GM18517 (cell line): ENCODE data around the gene CABP4.
A peak's percentile ranks its signal among the peaks of the same experiment; 100 is the strongest.

ENCODE experiments used
- ATAC-seq: cut with Tn5 transposase; IDR thresholded peaks from one replicate; pipeline ENCODE4 v1.9.1; 2021; ENCODE audit warnings: mild to moderate bottlenecking, moderate library complexity; ENCODE audit not compliant: unreplicated experiment

Gene CABP4

DNA sequence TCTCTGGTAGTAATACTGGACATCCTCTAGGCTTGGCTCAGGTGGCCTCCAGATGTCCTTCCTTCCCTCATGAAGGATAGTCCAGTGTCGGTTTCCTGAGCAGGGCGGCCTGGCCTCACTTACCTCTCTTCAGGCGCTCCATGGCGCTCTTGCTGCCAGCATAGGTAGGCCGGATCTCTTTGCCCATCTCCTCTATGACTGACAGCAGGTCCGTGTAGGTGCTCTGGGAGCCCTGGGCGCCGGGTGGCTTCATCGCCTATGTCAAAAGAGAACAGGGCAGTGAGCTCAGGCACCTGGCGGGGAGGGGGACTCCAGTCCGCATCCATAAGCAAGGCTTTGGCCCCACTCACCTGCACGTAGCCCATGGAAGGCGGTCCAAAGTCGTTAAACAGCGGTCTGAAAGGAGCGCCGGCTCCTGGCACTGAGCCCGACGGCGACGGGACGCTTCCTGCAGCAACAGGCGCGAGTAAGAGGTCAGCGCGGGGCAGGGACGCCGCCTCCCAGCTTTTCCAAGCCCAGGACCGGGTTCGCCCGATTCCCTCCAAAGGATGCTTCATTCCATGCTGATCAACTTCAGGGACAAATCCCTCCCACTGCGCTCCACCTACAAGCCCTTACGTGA is 52.2 kb downstream of the CABP4 start:
- ATAC-seq = no peak

DNA sequence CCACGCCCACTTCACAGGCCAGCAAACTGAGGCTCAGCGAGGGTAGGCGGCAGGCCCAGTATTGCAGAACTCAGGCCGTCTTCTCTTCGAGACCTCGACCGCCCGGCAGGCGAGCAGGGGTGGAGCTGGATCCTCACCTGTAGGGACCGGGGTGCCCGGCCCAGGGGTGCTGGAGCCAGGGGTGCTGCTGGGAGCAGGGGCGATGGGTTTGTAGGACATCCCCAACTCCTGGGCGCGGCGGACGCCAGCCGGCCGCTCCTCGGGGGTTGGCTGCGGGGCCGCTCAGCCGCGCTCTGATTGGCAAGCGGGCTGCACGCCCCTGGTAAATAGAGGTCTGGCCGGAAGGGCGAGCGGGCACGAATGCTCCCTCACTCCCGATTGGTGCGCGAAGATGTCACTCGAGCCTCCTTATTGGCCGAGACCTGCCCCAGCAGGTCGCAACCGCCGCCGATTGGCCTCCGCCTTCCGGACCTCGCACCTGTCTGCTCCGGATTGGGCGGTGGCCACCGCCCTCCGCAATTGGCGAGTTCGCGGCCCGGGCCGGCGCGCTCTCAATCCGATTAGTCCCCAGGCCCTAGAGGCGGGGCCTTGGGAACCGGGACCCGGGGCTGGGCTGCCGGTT is 52.8 kb downstream of the CABP4 start, which contains the start of gene CDK2AP2:
Gene CDK2AP2 (minus strand): TSS at position 299 of the 622 bp plus-strand sequence. CDS start 80 bp downstream, at position 219.
- ATAC-seq = peak; percentile 73

DNA sequence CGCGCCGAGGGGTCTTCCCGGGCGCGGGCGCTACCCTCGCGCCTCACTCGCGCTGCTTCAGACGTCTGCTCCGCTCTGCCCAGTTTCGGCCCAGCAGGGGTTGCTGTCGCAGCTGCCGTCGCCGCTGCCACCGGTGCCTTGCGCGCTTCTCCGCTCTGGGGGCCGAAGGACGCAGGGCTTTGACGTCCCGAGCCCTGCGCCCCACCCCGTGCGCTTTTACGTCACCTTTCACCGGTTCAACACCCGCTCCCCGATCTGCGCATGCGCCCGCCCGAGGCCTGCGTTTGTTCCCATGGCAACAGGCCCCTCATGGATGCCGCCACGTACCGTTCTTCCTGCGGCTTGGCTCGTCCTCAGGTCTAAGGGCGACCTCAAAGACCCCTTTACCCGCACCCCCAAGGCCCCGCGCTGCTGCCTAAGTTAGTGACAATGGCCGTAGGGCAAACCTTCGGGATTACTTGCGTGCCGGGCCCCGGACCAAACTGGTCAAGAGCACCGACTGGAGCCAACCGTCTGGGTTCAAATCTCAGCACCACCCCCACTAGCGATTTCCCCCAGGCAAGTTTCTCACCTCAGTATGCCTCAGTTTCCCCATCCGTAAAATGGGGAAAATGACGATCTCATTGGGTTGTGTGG is 53.5 kb downstream of the CABP4 start:
- peak; percentile 44 for ATAC-seq

DNA sequence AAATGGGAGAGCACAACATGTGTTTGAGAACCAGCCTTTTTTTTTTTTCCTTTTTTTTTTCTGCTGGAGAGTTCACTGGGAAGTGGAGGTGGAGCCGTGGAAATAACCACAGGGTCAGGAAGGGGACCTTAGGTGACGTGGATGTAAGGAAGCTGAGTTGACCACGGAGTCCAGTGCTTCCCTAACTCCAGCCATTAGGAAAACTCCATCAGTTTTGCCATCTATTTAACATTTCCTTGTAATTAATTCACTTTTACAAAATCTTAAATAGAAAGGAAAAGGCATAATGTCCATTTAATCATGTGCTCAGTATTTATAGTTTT is 54.8 kb downstream of the CABP4 start:
- no peak for ATAC-seq
